Measurements from ENCODE around the gene RFX2. TPM values are rescaled to one million over a fixed set of nuclear protein-coding genes. Genes with fewer than 3 reads are reported as not detected.
A peak's percentile ranks its signal among the peaks of the same experiment; 100 is the strongest.

RFX2 gene
- total RNA-seq, 4 donors from 2014 or later = 0.31 to 10.5 (median 2.2) TPM

DNA sequence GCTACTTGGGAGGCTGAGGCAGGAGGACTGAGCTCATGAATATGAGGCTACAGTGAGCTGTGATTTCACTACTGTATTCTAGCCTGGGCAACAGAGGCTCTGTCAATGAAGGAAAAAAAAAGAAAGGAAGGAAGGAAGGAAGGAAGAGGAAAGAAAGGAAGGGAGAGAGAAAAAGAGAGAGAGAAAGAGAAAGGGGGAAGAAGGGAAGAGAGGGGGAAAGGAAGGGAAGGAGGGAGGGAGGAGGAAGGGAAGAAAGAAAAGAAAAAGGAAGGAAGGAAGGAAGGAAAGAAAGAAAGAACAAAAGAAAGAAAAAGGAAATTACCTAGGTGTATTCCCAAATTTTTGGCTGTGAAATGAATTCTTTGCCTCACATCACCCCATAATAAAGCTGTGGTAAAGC, 7.2 kb upstream of the RFX2 start:
- no peak overlapping the region for H3K4me3 ChIP-seq
- DNase-seq (no peak), ATAC-seq (no peak)
- no peaks in the 10 kb centered on the region for H3K27me3 ChIP-seq
- intact Hi-C loops (cut with DNase I; ENCODE audit: low total_unique reads) (no loop called here), in situ Hi-C loops (cut with MboI; ENCODE audit: low sequenced_read_pairs in 4 of 4) (no loop called here)
- H3K36me3 ChIP-seq = no peaks in the 10 kb centered on the region
- H3K27ac ChIP-seq = no peak overlapping the region
- TF ChIP-seq, protein P1, sequence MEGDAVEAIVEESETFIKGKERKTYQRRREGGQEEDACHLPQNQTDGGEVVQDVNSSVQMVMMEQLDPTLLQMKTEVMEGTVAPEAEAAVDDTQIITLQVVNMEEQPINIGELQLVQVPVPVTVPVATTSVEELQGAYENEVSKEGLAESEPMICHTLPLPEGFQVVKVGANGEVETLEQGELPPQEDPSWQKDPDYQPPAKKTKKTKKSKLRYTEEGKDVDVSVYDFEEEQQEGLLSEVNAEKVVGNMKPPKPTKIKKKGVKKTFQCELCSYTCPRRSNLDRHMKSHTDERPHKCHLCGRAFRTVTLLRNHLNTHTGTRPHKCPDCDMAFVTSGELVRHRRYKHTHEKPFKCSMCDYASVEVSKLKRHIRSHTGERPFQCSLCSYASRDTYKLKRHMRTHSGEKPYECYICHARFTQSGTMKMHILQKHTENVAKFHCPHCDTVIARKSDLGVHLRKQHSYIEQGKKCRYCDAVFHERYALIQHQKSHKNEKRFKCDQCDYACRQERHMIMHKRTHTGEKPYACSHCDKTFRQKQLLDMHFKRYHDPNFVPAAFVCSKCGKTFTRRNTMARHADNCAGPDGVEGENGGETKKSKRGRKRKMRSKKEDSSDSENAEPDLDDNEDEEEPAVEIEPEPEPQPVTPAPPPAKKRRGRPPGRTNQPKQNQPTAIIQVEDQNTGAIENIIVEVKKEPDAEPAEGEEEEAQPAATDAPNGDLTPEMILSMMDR (IDR thresholded peaks at IDR 0.05 in 4 of 5, conservative IDR thresholded peaks at IDR 0.05 in 1 of 5) = no peak
- no peak for TF ChIP-seq POLR2A (IDR thresholded peaks at IDR 0.05)
- no peaks in the 10 kb centered on the region for H3K9me3 ChIP-seq
- no peaks in the 10 kb centered on the region for H3K4me1 ChIP-seq

DNA sequence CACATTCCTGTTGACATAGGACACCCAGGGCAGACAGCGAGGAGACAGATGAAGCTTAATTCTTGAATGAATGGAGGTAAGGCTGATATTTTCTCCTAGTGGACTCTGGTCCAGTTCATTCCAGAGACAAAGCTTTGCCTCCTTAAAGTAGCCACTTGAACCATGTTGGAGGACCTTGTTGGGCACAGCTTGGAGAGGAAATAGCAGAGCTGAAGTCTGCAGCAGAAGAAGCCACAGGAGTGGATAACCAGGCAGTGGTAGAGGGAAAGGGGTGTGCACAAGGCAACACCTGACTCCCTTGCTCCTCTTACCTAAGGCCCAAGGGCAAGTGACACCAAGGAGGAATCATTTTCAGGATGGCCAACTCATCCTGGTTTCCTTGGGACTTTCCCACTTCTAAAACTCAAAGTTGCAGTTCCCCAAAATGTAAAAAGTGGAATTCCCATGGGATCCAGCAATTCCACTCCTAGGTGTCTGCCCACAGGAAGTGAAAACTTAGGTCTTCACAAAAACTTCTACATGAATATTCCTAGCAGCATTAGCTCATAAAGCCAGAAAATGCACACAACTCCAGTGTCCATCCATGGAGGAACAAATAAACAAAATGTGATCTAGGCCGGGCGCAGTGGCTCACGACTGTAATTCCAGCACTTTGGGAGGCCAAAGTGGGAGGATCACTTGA, 6.6 kb upstream of the RFX2 start:
- Histone ChIP-seq H3K36me3 (no peaks in the 10 kb centered on the region), H3K27me3 (no peaks in the 10 kb centered on the region), H3K4me3 (no peak overlapping the region), H3K9me3 (no peaks in the 10 kb centered on the region), H3K4me1 (no peaks in the 10 kb centered on the region), H3K27ac (no peak overlapping the region)
- intact Hi-C loops (cut with DNase I; ENCODE audit: low total_unique reads) = no loop called here
- in situ Hi-C loops (cut with MboI; ENCODE audit: low sequenced_read_pairs in 4 of 4) = no loop called here
- no peak for TF ChIP-seq POLR2A (IDR thresholded peaks at IDR 0.05)
- TF ChIP-seq, protein P1 (IDR thresholded peaks at IDR 0.05 in 4 of 5, conservative IDR thresholded peaks at IDR 0.05 in 1 of 5) = no peak
- no peak for DNase-seq
- ATAC-seq = no peak

DNA sequence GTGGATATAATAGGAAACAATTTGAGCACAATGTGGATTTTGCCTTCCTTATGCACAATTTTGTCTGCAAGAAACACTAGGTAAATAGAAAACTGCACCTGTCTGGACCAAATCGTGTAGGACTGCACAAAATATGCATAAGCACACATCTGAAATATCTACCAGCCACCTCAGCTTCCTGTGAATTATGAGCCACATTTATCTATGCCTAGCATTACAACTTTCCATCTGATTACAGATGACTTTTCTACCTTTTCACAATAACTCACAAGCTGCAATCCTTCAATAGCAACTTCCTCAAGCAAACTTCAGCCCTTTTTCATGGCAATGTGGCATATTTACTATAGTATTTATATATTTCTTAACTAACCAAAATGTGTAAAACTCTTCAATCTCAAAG, 5.7 kb upstream of the RFX2 start:
- ATAC-seq (no peak), DNase-seq (no peak)
- TF ChIP-seq, protein P1 (IDR thresholded peaks at IDR 0.05 in 4 of 5, conservative IDR thresholded peaks at IDR 0.05 in 1 of 5) = no peak
- no peak for TF ChIP-seq POLR2A (IDR thresholded peaks at IDR 0.05)
- H3K4me3 ChIP-seq = no peak overlapping the region
- H3K9me3 ChIP-seq = no peaks in the 10 kb centered on the region
- H3K27me3 ChIP-seq = no peaks in the 10 kb centered on the region
- H3K36me3 ChIP-seq = no peaks in the 10 kb centered on the region
- H3K4me1 ChIP-seq = no peaks in the 10 kb centered on the region
- intact Hi-C loops (cut with DNase I; ENCODE audit: low total_unique reads) (no loop called here), in situ Hi-C loops (cut with MboI; ENCODE audit: low sequenced_read_pairs in 4 of 4) (no loop called here)
- H3K27ac ChIP-seq = no peak overlapping the region

- Histone ChIP-seq H3K4me1 (peaks cover 10 to 13% of the 10 kb centered on the region in 2 donors), H3K36me3 (no peaks in the 10 kb centered on the region), H3K27ac (no peak overlapping the region), H3K9me3 (no peaks in the 10 kb centered on the region), H3K27me3 (peaks cover 0 to 12% (median 0%) of the 10 kb centered on the region in 3 donors), H3K4me3 (no peak overlapping the region)
- in situ Hi-C loops (cut with MboI; ENCODE audit: low sequenced_read_pairs in 4 of 4) = no loop called here
- ATAC-seq (no peak), DNase-seq (no peak)
- TF ChIP-seq POLR2A (IDR thresholded peaks at IDR 0.05) = no peak
- intact Hi-C loops (cut with DNase I; ENCODE audit: low total_unique reads) = no loop called here
These were observed 3.4 kb upstream of the RFX2 start for GRCh38 chr19:6113616-6114188.

GRCh38 chr19:6109947-6110346, 353 bp downstream of the RFX2 start:
- no peak for DNase-seq
- no peak for ATAC-seq
- in situ Hi-C loops (cut with MboI; ENCODE audit: low sequenced_read_pairs in 4 of 4) (no loop called here), intact Hi-C loops (cut with DNase I; ENCODE audit: low total_unique reads) (loop anchor here (1.0 kb wide), 3 partner anchors 53 to 390 kb away; partner anchors contain the start of genes CATSPERD and LONP1)
- Histone ChIP-seq H3K4me3 (peak overlapping the region; percentile 53 to 75 (median 68)), H3K4me1 (peaks cover 10 to 16% of the 10 kb centered on the region in 2 donors), H3K36me3 (no peaks in the 10 kb centered on the region), H3K27me3 (peaks cover 0 to 15% (median 0%) of the 10 kb centered on the region in 3 donors), H3K27ac (peak overlapping the region in 1 of 4 donors; percentile 2), H3K9me3 (no peaks in the 10 kb centered on the region)
- TF ChIP-seq, protein P1 (IDR thresholded peaks at IDR 0.05 in 4 of 5, conservative IDR thresholded peaks at IDR 0.05 in 1 of 5) = no peak
- TF ChIP-seq POLR2A (IDR thresholded peaks at IDR 0.05) = no peak

All from gastrocnemius medialis (tissue), 4 donors.